Middle frontal gyrus (tissue), 1 donor: Measurements from ENCODE around the gene SLAMF1.
"Not testable (repeated sequence)": the region's sequence is repeated elsewhere in the genome, so short reads cannot be mapped to it uniquely, and the experiment has no call there.

ENCODE experiments used
- DNase-seq: peaks from one replicate; pipeline ENCODE4 v3.0.0-alpha.2; 2015; ENCODE audit warnings: low spot score; ENCODE audit errors: extremely low spot score

SLAMF1 gene

GRCh38 chr1:160665330-160666078, 18.7 kb upstream of the SLAMF1 start:
- DNase-seq: no peak

- no peak for DNase-seq
Measured at GRCh38 chr1:160664573-160665051, 17.8 kb upstream of the SLAMF1 start.

GRCh38 chr1:160662910-160663309, 16.1 kb upstream of the SLAMF1 start:
- DNase-seq: no peak

GRCh38 chr1:160659566-160659965, 12.7 kb upstream of the SLAMF1 start:
- no peak for DNase-seq

- no peak for DNase-seq
Measured at GRCh38 chr1:160658814-160659193, 12.0 kb upstream of the SLAMF1 start.

GRCh38 chr1:160658162-160658813, 11.4 kb upstream of the SLAMF1 start:
- DNase-seq: no peak

GRCh38 chr1:160657250-160657781, 10.5 kb upstream of the SLAMF1 start:
- no peak for DNase-seq

GRCh38 chr1:160656737-160657136, 9.9 kb upstream of the SLAMF1 start:
- no peak for DNase-seq

GRCh38 chr1:160653620-160654016, 6.8 kb upstream of the SLAMF1 start:
- DNase-seq: no peak

- no peak for DNase-seq
Measured at GRCh38 chr1:160652924-160653619, 6.2 kb upstream of the SLAMF1 start.

- DNase-seq: not testable (repeated sequence)
Measured at GRCh38 chr1:160652065-160652641, 5.3 kb upstream of the SLAMF1 start.

- DNase-seq: no peak
Measured at GRCh38 chr1:160651433-160652064, 4.7 kb upstream of the SLAMF1 start.

GRCh38 chr1:160647329-160647720, 481 bp upstream of the SLAMF1 start:
- DNase-seq: no peak

- no peak for DNase-seq
Measured at GRCh38 chr1:160646180-160646579, 664 bp downstream of the SLAMF1 start.

- DNase-seq: no peak
Measured at GRCh38 chr1:160645386-160646130, 1.3 kb downstream of the SLAMF1 start.

GRCh38 chr1:160644399-160644798, 2.4 kb downstream of the SLAMF1 start:
- no peak for DNase-seq

GRCh38 chr1:160643138-160643537, 3.7 kb downstream of the SLAMF1 start:
- DNase-seq: no peak

- no peak for DNase-seq
Measured at GRCh38 chr1:160642281-160642644, 4.6 kb downstream of the SLAMF1 start.

- DNase-seq: no peak
Measured at GRCh38 chr1:160641323-160642280, 5.2 kb downstream of the SLAMF1 start.
